Measurements from ENCODE around the gene RAPGEFL1.
"Not testable (repeated sequence)": the region's sequence is repeated elsewhere in the genome, so short reads cannot be mapped to it uniquely, and the experiment has no call there.

RAPGEFL1 gene

GRCh38 chr17:40209404-40210093 lies 32.3 kb downstream of the RAPGEFL1 start:
- DNase-seq (ENCODE audit: low spot score) = no peak

- not testable (repeated sequence) for DNase-seq (ENCODE audit: low spot score)
These were observed 36.6 kb downstream of the RAPGEFL1 start for GRCh38 chr17:40213914-40214313.

DNA sequence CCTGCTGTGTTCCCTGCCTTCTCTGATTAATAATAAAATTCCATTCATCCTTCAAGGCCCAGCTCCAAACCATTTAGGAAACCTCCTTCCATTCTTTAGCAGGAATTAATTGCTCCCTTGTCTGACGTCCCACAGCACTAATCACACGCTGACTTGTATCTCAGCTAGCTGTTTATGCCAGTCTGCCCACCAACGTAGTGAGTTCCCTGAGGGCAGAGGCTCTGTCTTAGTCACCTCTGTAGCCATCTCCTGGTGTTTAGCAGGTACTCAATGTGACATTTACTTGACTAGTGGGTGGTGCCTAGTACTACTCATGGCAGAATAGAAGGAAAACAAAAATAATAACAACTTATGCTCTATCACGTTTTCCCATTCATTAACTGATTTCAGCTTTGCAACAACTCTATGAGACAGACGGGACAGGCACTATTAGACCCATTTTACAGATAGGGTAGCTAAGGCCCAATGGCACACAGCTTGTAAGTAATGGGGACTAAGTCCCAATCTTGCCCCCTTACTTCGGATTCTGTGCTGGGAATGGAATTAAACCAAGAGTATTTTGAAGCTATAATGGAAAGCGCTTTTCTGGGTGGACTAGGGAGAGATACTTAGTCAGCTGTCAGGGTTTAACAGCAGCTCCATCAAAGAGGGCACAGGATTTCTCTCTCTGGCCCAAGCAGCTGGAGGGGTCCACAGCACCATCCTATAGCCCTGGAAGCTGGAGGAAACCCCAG lies 40.9 kb downstream of the RAPGEFL1 start:
- DNase-seq (ENCODE audit: low spot score) = no peak

GRCh38 chr17:40218740-40219593 lies 41.7 kb downstream of the RAPGEFL1 start, which contains the start of gene WIPF2:
Gene WIPF2, plus strand, starts transcription at chr17:40219304. Its CDS starts 37,156 bp downstream, at chr17:40256460.
- DNase-seq (ENCODE audit: low spot score) = peak; percentile 93

DNA sequence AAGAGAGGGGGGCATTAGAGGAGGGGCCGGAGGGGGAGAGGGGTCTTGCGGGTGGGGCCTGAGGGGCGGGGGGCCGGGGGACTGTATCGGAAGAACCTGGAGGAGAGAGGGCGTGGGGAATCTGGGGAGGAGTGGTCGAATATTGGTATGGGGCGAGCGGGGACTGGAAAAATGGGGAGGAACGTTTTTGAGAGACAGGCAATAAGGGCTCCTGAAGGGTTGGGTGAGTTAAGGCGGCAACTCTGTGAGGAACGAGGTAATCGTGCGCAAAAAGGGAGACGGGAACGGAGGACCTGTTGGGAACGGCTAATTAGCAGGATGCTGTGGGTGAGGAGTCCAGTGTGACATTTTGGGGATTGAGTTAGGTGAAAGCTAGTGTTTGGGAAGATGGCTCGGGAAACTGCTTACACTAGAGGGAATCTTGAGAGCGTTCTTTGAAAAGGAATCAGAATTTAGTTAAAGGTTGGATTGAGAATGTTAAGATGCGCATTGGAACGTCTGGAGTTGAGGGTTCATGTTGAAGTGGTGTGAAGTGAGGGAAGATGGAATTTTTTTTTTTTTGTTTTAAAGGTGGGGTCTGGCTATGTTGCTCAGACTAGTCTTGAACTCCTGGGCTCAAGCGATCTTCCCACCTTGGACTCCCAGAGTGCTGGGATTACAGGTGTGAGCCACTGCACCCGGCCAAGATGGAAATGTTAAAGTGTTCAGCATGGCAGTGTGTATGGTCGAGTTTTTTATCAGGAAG lies 42.5 kb downstream of the RAPGEFL1 start:
- DNase-seq (ENCODE audit: low spot score) = peak; percentile 21

DNA sequence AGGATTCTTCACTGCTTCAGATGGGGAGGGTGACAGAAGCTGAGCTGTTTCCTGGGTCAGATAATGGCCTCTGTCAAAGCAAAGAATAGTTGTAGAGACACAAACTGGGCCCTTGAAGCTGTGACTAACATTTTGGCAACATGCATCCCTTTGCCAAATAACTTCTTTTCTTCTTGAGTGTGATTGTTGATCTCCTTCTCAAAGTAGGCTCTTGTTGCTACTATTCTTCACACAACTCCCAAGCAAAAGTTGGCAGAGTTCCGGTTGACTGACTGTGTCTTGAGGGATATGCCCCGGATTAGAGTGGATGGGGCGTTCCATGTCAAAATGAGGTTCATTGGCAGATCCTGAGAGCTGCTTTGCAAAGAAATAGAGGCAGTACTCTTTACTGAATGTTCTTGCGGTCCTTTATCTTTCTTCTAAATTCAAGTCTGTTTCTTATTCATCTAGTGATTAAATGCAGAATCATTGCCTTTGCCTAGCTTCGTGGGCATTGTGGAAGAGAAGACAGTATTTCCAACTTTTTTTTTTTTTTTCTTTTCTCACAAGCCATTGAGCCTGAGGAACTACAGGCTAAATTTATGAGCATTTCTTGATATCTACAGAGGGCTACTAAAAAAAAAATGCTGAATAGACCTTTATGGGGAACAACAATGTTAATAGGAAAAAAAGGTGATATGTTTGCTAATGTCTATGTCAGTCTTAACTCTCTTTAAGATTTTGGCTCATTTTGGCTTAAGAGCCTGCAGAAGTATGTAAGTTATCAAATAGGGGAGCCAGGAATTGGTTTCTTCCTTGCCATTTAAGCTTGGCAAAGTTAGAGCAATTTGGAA lies 47.7 kb downstream of the RAPGEFL1 start:
- DNase-seq (ENCODE audit: low spot score) = no peak

DNA sequence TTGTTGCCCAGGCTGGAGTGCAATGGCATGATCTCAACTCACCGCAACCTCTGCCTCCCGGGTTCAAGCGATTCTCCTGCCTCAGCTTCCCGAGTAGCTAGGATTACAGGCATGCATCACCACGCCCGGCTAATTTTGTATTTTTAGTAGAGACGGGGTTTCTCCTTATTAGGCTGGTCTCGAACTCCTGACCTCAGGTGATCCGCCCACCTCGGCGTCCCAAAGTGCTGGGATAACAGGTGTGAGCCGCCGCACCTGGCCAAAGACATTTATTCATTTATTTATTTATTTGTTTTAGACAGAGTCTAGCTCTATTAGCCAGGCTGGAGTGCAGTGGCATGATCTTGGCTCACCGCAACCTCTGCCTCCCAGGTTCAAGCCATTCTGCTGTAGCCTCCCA lies 51.9 kb downstream of the RAPGEFL1 start:
- DNase-seq (ENCODE audit: low spot score) = not testable (repeated sequence)

DNA sequence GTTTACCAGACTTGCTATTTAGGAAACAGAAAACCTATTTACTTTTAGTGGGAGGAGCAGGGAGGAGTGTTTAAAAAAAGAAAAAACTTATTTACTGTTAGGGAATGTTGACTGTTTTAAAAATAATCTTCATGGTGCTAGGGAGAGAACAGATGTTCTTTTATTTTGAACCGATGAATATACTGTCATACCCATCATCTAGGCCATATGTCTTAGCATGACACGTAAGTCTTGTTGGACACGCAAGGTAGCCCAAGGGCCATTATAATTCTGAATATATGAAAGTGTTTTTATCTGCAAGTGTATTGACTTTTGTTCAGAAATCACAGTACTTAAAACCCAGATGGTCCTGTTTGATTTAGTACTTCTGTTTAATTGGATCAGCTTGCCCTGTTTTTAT lies 53.4 kb downstream of the RAPGEFL1 start:
- no peak for DNase-seq (ENCODE audit: low spot score)

- DNase-seq (ENCODE audit: low spot score) = not testable (repeated sequence)
These were observed 54.7 kb downstream of the RAPGEFL1 start for GRCh38 chr17:40231928-40232327.

GRCh38 chr17:40241252-40241834 lies 64.1 kb downstream of the RAPGEFL1 start:
- no peak for DNase-seq (ENCODE audit: low spot score)

DNA sequence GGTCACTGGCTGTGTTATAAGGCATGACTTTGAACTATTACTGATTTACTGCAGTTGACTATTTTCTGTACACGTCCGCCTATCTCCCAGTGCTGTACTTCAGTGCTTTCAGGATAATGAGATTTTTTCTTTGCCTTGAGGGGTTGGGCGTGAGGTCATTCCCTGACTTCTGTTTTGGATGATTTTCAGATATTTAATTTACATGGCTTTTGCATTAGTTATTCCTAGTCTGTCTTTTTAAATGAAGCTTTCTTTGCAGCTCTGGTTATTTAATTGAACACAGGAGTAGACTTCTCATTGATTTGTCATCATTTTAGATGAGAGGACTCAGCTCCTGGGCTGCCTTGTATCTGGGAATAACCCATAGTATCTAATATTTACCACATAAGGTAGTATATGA lies 65.5 kb downstream of the RAPGEFL1 start:
- DNase-seq (ENCODE audit: low spot score) = no peak

DNA sequence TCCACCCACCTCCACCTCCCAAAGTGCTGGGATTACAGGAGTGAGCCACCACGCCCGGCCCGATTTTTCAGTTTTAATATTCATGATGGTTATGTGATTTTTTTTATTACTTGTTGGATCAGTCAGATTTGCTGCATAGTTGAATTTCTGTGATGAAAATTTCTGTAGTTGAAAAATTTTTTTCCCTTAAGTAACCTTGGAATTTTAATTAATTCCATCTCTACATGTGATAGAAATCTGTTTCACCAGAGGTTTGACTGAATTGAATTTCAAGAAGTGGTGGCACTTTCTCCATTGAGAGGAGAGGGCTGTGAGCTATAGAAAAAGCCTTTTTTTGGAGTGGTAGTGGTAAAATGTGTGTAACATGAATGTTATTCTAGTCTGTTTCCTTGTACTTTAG lies 66.5 kb downstream of the RAPGEFL1 start:
- DNase-seq (ENCODE audit: low spot score) = no peak

DNA sequence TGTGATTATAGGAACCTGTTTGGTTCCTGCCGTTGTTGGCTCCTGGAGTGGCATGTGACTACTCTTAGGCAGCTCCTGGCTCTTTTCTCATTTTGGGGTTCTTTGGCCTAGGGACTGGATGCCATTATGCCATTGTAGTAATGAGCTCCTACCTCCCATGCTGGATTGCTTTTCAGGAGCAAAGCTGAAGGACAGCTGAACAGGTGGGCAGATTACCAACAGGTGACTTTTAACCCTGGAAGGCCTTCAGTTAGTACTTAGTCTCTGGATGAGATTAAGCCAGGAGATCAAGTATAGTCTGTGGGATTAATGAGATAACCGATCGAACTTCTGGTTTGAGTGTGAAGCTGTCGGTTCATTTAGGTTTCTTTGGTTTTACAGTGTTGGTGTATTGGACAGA lies 67.0 kb downstream of the RAPGEFL1 start:
- DNase-seq (ENCODE audit: low spot score) = no peak

Data from kidney capillary endothelial cell (primary cell).